NCI-H345 treated with DMSO at 0.1 percent for 48 hours (cell line): ENCODE data around the gene DPP6.

ENCODE experiments used
- DNase-seq: peaks from one replicate; lab custom pipeline; 2025; ENCODE audit not compliant: unreplicated experiment; lab: John Stamatoyannopoulos, UW

The DPP6 gene

DNA sequence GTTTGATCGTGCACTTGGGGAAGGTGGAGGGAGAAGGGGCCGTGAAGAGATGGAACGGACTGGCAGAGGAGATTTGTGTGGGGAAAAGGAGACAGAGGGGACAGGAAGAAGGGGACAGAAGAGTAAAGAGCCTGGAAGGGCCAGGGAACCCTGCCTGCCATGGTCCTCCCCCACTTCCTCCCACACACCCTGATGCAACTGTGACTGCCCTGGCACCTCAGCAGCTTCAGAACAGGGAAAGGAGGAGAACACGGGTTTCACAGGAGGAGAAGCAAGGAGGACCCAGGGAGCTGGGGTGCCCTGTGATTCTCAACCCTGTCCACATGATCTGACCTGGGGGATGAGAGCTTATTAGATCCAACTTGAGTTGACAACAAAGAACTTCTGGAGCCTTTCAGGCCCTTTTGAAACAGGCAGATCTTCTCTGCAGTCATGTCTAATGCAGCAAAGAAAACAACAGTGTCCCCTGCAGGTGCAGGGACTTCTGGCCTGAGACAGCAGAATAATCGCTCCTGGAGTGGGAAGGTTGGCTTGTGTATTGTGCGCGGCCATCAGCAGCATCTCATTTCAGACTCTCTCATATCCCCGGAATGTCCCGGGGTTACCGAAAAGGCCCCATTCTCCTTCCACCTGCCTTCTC, 529.2 kb downstream of the DPP6 start:
- DNase-seq, result peak; percentile 18

DNA sequence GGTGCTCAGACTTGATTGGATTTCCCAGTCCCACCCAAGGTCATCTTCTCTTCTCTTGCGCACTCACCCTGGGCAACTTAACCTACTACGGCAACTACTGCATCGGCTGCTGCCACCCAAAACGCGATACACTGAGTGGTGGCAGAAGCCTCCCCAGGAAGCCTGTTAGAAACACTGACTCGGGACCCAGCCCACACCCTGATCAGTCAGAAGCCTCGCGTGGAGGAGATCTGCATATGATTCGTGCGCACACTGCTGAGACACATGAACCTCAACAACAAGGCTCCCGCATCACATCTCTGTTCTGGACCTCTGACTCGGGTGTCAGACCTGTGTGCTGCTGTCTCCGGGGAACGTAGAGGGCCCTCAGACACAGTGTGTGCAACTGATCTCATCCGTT, 531.3 kb downstream of the DPP6 start:
- DNase-seq, result no peak

DNA sequence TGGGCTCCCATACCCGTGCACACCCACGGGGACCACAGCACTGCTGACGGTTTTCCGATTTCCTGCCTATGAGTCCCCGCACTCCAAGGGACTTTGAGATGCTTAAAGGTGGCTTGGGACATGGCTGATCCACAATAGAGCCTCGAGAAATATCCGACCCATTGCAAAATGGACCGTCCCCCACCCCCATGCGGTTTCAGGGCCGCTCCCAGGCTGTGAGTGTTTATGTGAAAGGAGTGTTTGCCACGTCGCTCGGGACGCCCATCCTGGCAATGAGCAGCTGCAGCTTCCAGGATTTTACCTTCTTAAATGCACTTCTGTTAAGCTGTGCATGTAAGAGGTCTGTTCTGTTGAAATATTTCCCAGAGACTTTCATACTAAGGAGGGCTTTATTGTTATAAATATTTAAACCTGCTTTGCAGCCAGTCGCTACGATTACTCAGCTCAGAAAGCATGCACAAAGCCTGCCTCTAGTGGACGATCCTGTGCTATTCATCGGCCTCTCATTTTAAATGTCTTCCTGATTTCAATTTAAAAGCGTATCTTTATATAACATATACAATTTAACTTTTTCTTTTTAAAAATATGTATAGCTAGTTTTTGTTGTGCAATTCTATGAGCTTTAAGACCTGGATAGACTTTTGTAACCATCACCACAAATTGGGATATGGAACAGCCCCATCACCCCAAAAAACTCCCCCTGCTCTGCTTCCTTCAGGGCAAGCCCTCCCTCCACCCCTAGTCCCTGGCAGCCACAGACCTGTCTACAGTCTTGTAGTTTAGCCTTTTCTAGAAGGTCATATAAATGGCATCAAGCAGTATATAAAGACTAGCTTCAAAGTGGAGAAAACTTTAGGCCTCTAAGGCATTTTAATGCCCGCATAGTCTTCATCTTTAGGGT, 532.4 kb downstream of the DPP6 start:
- DNase-seq, result no peak

DNA sequence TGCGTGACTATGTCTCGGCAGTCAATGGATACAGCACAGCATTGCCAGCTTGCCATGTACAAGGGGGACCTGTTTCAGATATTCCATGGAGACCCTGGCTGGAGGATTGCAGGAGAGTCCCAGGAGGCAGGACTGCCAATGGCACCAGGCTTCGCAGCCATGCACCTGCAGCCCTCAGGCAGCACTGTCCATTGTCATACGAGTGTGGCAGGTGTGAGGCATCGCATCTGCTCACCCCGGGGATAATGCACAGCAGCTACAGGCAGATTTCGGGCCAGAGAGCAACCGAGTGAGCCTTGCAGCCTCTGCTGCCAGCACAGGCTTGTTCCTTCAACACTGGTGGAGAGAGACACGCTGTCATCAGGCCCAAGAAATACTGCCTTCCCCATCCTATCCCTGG, 535.6 kb downstream of the DPP6 start:
- peak; percentile 87 for DNase-seq

DNA sequence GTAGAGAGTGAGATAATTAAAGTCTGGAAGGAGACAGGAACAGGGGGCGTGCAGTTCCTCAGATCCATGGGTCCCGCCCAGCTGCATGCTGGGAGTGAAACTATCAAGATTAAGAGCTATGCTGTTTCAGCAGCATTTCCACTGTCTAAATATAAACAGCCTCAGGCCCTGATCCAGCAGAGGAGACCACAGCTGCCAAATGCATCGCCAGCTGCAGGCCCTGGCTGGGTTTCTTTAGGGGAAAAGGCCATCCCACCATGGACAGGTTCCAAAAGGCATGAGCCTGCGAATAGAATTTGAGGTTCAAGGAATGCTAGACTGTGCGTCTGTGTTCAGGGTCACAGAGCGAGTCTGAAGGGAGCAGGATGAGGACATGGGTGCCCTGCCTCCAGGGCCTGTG, 539.3 kb downstream of the DPP6 start:
- peak; percentile 18 for DNase-seq

DNA sequence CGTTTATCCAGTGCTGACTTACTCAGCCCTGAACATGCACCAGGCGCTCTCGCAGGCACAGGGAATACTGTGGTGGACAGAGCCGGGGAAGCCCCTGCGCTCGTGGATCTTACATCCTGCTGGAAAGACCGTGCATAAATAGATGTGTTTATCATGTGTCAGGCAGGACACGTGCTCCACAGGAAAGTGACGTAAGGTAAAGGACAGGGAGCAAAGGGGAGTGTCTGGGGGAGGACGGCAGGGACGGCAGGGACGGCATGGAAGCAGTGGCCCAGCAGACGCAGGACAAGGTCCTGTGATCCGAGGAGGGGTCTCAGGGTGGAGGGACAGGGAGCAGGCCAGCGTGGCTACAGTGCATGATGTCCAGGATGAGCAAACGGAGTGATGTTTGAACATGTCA, 540.2 kb downstream of the DPP6 start:
- DNase-seq, result no peak

DNA sequence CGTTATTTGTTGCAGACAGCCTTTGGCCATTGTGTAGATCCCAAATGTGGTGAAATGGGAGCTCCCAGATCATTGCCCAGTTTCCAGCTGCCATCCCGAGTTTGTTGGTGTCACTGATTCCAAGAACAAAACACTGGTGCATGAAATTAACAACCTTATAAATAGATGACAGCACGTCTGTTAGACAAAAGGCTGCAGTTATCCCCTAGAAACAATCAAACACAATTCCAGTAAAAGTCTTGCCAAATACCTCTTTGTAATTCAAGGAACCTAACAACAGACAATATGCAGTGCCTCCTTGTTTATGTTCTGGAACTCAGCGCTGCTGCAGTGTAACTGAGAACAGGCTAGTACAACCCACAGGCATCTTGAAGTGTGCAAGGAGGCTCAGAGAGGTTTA, 546.2 kb downstream of the DPP6 start:
- no peak for DNase-seq

DNA sequence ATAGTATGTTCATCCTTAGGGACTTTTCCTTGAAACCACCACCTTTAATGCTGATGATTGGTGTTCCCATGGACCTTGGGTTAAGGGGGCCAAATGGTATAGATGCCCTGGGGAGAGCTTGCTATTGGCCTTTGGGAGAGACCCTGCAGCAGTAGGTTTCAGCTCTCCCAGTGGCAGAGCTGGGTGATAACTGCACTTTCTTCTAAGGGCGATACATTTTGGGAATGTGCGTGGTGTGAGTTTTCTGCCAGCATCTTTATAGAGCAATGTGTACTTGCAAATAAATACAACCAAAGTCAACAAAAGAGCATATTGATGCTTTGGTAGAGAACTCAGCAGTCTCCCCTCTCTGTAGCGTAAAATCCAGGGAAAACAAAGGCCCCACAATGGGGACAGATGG, 546.7 kb downstream of the DPP6 start:
- DNase-seq, result peak; percentile 32

DNA sequence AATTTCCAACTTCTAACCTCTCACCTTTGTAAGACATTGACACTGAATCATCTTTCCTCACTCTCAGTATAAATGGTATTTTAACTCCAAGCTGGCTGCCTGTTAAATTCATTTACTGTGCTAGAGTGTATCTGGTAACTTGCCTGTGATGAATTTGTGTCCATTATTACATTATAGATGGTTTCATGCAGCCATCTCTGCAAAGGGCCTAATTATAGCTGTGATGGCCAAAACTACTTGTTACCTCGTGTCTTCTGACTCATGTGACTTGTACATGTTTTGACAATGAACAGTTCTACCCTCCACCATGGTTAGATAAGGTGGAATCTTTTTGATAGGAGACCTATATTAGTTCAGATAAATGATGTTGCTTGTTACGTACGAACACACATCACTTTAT, 558.7 kb downstream of the DPP6 start:
- DNase-seq, result no peak

DNA sequence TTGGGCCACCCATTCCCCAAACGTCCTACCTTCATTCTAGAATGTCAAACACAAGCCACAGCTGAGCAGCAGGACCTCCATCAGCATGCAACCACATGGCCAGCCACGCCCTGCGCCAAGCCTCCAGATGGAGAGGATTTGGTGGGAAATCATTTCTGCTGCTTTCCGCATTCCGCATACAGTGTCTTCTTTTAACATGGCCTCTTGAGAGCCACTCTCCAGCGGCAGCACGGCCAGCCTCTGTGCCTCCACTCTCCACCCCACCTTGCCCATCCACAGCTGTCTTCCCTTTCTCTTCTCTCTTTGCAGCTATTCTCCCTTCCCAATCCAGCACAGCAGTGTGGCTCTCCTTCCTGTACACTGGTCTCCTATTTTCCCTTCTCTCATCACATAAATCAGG, 561.6 kb downstream of the DPP6 start:
- no peak for DNase-seq

DNA sequence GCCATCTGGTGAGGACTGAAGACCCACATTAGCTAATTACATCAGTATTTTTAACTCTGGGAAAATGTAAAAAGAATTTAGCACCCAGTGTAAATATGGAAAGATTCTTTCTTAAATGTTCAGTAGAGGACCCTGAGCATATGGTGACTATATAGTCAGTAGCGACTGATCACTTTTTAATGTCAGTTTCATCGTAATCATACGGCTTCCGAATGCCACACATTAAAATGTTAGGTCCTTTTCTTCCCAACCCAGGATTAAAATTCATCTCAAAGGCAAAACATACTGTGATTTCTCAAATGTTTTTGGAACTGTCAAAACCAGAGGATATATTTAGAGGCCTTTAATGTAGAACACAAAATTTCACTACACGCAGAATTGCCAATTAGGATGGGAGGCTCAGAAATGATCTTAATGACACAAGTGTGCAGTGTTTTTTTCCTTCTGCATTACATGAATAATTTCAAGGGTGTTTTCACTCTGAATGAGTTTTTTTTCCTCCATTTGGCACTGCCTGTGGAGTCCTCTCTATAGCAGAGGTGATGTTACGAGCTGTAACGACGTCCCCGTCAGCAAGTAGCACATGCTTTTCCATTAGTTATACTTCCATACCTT, 568.0 kb downstream of the DPP6 start:
- DNase-seq, result no peak

DNA sequence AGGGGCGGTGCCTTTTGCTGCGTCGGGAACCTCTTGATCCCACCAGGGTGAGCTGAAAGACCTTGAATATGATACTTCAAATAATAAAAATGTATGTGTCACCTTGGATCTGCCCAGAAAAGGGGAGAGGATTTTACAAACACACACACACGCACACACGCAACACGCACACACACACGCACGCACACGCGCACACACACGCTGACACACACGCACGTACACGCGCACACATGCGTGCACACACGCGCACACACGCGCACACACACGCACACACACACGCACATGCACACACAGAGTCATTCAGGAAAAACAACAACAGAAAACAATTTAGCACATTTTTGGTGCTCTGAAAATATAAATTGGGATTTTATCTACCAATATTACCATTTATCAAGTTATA, 571.2 kb downstream of the DPP6 start:
- no peak for DNase-seq

DNA sequence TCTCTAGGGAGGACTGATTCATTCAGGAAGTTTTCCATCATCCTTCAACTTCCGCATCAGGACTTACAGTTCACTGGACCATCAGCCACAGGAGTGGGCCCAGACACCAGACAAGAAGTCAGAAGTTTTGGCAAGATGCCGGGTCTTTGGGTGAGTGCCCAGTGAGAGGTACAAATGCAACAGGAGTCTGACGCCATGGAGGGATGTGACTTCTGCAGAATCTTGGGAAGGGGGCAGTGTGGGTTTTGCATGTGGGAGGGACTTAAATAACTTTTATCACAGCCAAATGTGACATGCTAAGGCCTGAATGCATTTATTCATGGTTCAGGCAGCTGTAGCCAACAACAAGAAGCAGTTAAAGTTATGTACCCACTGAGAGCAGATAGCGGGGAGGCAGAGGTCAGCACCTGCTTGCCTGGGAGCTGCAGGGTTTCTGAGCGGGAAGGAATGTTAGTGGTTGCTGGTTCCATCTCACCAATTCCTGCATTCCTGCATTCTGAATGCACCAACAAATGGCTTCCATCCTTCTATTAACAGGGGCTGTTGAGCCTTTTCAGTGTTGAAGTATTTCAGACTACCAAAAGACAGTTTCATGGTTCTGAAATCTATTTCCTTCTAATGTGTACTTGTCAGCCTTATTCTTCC, 575.6 kb downstream of the DPP6 start:
- DNase-seq, result no peak

DNA sequence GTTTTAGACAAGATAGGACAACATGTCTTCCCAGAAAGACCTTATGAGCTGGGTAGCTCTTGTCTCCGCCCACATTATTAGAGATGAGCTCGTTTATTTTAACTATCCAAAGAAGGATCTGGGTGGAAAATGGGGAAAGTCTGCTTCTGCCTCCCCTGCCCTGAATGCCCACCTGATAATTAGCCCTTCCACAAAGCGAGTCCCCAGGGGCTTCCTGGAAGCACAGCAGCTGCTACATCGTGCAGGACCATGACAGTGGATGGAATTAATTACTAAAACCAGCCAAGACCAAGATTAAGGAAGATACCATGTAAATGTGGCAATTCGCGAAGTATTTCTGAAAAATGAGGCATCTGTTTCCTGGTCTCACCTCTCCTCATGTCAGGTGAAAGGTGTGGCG, 576.4 kb downstream of the DPP6 start:
- DNase-seq, result no peak

DNA sequence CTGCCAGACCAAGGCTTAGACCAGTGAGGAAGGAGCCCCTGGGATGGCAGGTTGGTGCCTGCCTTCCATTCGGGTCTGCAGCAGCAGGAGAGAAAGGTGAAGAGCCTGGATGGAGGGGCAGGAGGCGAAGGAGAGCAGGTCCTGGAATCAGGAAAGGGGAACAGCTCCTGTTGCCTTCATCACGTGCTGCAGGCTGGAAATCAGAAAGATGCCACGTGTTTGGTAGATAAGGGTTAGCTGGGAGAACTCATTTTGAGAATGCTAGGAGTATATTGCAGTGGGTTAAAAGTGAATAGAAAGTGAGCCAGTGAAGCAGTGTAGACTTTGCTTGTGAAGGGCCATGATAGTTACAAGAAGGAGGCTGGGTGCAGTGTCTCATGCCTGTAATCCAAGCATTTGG, 579.0 kb downstream of the DPP6 start:
- DNase-seq, result no peak

DNA sequence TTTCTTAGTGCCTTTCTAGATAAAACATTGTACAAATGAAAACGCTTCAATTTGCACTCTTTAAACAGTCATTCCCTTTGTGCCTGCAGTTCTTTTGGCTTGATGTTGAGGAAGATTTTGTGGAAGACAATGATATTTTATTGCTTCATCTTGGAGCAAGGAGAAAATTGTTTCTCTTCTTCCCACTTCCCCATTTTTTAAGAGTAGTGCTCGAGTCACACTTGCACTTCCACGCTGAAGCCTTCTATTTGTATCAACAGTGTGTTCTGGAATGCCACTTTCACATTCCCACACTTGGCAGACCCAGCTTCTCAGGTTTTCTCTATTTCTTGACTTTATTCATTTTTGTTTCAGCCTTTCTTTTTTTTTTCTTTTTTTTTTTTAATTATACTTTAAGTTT, 581.4 kb downstream of the DPP6 start:
- no peak for DNase-seq

DNA sequence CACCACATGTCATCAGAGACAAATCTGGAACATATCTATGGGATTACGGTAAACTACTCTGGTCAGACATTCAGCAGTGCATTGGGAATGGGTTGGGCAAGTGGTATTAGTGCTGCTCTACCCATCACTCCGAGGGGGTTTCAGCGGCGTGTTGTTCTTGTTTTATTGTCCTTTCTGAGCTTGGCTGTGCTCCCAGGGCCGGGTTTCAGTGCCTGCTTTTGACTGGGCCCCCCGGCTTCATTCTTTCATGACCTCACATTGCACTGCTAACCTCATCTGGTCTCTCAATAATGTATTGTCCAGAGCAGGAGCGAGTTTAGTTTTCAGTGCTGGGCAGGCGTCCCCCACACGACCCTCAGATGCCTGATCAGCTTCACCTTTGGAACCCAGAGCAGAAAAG, 586.1 kb downstream of the DPP6 start:
- DNase-seq, result no peak

DNA sequence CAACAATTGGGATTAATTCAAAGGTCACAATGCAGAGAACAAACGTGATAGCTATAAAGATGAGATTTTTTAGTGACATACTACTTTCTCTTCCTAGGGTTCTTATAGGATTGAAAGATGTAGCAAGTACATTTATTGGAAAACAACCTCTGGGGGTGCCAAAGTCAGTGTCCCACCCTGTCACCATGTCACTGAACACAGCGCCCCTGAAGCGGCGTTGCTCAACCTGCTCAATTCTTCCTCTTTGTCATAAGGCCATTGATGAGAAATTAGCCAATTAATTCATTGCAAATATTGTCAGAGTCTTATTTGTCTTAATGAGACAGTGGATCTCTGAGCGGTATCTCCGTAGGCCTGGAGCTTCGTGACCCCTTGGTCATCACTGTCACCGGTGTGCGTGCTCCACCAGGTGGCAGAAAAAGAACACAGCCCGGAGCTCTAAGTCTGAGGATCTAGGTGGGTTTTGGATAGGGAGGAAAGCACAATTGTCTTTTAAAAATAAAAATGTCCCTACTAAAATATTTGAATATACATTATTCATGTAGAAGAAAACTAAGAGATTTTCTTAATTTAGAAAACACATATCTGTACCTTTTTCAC, 588.2 kb downstream of the DPP6 start:
- no peak for DNase-seq

DNA sequence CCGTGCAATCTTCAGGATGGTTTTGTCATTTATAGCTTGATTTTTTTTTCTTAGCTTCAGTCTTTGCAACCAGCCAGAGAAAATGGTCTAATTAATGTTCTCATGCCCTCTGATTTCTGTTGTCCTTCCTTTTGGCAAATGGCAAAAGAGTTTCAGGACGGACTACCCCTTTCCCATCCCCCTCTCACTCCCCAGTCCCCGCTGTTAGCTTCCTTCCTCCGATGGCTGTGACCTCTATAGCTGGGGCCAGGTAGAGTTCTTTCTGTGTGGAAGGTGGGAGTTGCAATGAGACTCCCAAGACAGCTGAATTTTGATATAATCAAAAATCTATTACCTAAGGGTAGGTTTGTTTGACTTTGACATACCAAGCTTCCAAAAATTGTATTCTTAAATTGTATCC, 588.7 kb downstream of the DPP6 start:
- DNase-seq, result no peak

DNA sequence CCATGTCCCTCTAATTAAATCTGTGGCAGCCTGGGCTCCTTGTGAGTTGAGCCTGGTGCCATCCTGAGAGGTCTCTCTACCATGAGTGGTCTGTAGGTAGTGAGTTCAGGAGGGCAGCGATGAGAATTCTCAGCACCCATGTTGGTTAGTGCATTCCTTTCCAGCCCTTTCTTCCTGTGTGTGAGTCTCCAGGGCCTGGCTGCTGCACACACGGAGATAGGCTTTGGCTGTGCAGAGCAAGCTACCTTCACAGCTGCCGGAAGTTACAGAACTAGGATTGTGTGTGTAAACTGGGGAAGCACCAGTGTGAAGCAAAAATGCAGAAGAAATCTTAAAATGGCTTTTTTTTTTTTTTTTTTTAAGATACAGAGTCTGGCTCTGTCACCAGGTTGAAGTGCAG, 592.2 kb downstream of the DPP6 start:
- DNase-seq, result no peak
